HG03103 (cell line): Measurements from ENCODE around the gene NFKB1.
A peak's percentile ranks its signal among the peaks of the same experiment; 100 is the strongest.
"Not testable (repeated sequence)": the region's sequence is repeated elsewhere in the genome, so short reads cannot be mapped to it uniquely, and the experiment has no call there.

Source experiments
- ATAC-seq: cut with Tn5 transposase; IDR thresholded peaks from one replicate; pipeline ENCODE4 v1.9.1; 2021; ENCODE audit warnings: low read depth; ENCODE audit not compliant: unreplicated experiment

The NFKB1 gene

GRCh38 chr4:102500696-102501446 is at the start of gene NFKB1:
Gene NFKB1, plus strand, starts transcription at chr4:102501359. Its CDS starts 24,160 bp downstream, at chr4:102525519.
- peak; percentile 54 for ATAC-seq

DNA sequence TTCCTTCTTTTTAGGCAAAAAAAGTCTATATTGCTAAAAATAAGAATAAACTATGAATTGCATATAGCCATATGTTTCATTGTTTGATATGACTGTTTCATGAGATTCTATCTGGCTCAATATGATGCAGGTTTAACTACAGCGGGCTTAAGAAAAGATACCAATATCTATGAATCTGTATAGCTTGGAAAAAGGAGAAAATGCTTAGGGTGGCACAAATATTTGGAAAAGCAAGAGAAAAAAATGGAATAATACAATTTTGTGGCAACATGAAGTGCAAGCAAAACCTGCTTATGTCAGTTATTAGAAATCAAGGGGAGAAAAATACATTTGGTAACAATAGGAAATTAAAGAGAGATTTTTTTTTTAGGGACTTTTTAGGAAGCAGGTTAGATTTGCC is 48.3 kb upstream of the NFKB1 start:
- no peak for ATAC-seq

DNA sequence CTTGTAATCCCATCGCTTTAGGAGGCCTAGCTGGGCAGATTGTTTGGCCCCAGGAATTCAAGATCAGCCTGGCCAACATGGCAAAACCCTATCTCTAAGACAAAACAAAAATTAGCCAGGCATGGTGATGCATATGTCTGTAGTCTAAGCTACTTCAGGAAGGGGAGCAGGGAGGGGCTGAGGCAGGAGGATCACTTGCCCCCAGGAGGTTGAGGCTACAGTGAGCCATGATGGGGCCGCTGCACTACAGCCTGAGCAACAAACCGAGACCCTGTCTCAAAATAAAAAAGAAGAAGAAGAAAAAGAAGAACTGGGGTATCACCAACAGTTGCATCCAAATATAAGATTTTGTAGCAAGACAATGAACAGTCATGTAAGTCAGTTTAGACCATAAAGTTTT is 47.3 kb upstream of the NFKB1 start:
- no peak for ATAC-seq

GRCh38 chr4:102454268-102454667 is 46.9 kb upstream of the NFKB1 start:
- no peak for ATAC-seq

DNA sequence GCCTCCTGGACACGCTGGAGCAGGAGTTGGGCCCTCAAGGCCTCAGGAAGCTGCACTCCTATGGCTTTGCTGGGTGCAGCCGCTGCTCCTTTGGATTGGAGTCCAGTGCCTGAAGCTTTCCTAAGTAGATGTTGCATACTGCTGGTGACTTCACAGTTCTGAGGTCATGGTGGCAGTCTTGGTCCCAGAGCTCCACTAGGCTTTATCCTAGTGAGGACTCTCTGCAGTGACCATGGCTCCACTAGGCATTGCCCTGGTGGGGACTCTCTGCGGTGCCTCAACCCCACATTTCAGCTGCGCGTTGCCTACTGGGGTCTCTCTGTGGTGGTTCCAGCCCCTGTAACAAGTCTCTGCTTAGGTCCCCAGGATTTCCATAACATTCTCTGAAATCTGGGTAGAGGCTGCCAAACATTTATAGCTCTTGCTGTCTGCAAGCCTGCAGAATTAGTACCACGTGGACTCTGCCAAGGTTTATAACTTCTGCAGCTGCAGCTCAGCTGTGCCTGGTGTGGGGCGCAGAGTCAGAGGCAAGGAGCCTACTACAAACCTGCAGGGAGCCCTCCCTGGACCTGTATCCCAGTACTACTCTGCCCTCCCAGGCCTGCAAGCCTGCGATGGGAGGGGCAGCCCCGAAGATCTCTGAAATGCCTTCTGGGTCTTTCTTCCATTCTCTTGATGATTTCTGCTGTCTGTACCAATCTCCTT is 46.0 kb upstream of the NFKB1 start:
- no peak for ATAC-seq

DNA sequence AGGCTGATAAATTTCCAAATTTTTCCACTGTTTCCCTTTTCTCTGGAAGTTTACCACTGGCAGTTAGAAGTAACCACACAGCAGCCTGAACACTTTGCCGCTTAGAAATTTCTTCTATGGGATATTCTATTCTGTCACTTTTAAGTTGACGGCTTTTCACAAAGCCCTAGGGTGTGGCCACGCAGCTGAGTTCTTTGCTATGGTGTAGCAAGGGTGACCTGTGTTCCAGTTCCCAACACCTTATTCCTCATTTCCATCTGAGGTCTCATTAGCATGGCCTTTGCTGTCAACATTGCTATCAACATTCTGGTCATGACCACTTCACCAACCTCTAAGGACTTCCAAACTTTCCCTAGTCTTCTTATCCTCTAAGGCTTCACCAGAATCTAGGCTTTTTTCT is 45.4 kb upstream of the NFKB1 start:
- no peak for ATAC-seq

- ATAC-seq, result no peak
Measured at GRCh38 chr4:102466298-102466697, 34.9 kb upstream of the NFKB1 start.

- no peak for ATAC-seq
Measured at GRCh38 chr4:102469806-102470205, 31.4 kb upstream of the NFKB1 start.

DNA sequence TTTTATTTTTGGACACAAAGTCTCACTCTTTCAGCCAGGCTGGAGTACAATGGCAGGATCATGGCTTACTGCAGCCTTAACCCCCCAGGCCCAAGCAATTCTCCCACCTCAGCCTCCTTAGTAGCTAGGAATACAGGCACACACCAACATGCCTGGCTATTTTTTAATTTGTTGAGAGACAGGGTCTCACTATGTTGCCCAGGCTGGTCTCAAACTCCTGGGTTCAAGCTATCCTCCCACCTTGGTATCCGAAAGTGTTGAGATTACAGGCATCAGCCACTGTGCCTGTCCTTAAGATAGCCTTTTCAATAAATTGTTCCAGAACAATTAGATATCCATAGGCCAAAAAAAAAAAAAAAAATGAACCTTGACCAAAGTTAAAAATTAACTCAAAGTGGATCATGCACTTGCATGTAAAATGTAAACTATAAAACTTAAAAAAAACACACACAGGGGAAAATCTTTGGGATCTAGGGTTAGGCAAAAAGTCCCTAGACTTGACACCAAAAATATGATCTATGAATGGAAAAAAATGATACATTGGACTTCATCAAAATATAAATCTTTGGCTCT is 28.6 kb upstream of the NFKB1 start:
- no peak for ATAC-seq

DNA sequence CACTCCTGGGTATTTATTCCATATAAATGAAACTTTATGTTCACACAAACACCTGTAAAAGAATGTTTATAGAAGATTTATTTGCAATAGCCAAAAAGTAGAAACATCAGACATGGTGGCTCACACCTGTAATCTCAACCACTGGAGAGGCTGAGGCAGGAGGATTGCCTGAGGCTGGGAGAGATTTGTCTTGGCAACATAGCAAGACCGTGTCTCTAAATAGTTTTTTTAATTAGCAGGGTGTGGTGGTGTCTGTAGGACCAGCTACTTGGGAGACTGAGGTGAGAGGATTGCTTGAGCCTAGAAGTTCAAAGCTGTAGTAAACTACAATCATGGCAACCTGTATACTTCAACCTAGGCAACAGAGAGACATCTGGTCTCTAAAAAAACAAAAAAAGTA is 27.7 kb upstream of the NFKB1 start:
- no peak for ATAC-seq

DNA sequence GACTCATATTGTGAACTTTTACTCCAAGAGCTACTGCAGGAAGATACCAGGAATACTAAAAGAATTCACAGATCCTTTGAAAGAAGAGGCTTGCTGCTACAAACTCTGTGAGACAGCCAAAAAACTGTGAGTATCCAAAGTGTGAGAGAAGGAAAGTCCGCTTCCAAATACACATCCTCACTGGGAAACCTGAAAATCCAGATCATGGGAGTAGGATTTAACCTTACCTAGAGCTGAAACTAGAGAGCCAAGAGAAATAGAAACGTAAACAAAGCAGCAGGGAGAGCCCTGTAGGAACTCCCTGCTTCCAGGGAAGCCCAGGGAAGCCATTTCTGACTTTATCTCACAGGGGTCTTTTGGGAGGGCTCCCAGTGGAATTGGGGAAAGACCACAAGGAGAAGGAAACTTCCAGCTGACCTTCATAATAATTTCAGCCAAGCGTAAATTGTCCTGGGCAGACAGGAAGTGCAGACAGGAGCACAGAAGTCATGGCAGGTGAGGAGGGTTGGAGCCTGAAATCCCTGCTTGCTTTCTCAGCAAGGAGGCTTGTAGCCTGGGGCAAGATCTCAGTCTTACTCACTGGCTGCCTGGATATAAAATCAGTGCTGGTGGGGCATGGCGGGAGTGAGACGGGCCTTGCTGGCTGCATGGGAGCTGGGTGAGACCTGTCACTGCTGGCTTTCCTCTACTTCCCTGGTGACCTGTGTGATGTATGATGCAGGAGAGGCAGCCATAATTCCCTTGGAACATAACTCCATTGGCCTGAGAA is 26.2 kb upstream of the NFKB1 start:
- ATAC-seq, result no peak

DNA sequence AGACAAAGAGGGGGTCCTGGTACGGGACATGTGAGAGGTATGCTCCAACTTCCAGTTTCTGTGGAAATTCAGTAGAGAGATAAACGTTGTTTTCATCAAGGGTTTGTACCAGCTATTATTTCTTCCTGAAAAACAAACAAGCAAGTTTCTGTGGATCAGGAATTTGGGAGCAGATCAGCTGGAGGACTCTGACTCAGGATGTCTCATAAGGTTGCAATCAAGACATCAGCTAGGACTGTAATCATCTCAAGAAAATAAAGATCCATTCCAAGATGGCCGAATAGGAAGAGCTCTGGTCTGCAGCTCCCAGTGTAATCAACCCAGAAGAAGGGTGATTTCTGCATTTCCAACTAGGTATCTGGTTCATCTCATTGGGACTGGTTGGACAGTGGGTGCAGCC is 23.5 kb upstream of the NFKB1 start:
- no peak for ATAC-seq

- no peak for ATAC-seq
Measured at GRCh38 chr4:102478186-102478585, 23.0 kb upstream of the NFKB1 start.

DNA sequence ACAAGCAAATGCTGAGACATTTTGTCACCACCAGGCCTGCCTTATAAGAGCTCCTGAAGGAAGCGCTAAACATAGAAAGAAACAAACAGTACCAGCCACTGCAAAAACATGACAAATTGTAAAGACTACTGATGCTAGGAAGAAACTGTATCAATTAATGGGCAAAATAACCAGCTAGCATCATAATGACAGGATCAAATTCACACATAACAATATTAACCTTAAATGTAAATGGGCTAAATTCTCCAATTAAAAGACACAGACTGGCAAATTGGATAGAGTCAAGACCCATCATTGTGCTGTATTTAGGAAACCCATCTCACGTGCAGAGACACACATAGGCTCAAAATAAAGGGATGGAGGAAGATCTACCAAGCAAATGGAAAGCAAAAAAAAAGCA is 21.3 kb upstream of the NFKB1 start:
- ATAC-seq, result not testable (repeated sequence)

- ATAC-seq, result no peak
Measured at GRCh38 chr4:102483120-102483519, 18.0 kb upstream of the NFKB1 start.

DNA sequence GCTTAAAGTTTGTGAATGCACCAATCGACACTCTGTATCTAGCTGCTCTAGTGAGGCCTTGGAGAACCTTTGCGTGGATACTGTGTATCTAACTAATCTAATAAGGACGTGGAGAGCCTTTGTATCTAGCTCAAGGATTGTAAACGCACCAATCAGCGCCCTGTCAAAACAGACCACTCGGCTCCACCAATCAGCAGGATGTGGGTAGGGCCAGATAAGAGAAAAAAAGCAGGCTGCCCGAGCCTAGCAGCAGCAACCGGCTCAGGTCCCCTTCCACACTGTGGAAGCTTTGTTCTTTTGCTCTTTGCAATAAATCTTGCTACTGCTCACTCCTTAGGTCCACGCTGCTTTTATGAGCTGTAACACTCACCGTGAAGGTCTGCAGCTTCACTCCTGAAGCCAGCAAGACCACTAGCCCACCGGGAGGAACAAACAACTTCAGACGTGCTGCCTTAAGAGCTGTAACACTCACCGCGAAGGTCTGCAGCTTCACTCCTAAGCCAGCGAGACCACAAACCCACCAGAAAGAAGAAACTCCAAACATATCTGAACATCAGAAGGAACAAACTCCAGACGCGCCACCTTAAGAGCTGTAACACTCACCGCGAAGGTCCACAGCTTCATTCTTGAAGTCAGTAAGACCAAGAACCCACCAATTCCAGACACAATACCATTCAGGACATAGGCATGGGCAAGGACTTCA is 17.0 kb upstream of the NFKB1 start:
- ATAC-seq, result not testable (repeated sequence)

DNA sequence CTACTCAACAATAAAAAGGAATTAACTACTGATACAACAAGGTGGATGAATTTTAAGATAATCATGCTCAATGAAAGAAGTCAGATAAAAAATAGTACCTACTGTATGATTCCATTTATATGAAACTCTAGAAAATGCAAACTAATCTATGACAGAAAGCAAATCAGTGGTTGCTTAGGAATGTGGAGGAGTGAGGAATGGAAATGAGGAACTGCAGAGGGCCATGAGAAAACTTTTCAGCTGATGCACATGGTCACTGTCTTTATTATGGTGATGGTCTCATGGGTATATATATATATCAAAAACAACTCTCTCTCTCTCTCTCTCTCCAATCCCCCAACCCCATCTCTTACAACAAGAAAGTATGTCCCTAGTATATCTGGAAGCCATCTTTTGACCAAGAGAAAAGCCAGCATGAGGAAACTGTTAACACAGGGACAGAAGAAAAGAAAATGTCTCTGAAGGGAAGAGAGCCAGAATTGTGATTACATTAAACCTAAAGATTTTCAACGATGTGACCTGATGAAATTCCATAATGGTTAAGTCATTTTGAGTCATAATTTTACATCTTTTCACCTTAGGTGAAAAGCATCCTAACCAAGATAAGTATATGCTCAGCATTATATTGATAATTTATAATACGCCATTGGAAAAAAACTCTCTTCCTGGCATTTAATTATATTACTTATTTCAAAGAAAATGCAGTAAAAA is 8.5 kb upstream of the NFKB1 start:
- ATAC-seq, result no peak

- no peak for ATAC-seq
Measured at GRCh38 chr4:102493257-102493656, 7.9 kb upstream of the NFKB1 start.

DNA sequence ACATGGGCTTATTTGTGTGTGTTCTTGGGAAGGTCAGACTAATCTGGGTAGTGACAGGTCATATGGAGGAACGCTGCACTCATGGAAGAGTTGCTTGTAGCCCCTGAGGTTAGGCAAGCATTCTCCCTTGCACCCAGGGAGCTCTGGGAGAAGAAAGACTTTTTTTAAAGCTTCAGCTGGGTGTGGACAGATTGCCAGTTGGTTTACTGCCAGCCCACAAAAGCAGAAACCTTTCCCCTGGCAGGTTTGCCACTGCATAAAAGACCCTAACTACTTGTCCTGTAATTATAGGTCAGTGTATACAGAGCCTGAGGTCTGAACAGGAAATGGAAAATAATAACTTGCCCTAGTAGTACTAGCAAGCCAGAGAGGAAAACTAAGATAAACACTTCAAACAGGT is 7.4 kb upstream of the NFKB1 start:
- no peak for ATAC-seq

- no peak for ATAC-seq
Measured at GRCh38 chr4:102494603-102495002, 6.6 kb upstream of the NFKB1 start.
